Measurements from ENCODE around the gene C9orf78. TPM values are rescaled to one million over a fixed set of nuclear protein-coding genes. Genes with fewer than 3 reads are reported as not detected.

Gene C9orf78
- total and polyA plus RNA-seq, 9 of the 15 experiments (the other 6 are each of a cell fraction or from before 2014, with no cell fraction given): 94.6 to 266 (median 202) TPM

DNA sequence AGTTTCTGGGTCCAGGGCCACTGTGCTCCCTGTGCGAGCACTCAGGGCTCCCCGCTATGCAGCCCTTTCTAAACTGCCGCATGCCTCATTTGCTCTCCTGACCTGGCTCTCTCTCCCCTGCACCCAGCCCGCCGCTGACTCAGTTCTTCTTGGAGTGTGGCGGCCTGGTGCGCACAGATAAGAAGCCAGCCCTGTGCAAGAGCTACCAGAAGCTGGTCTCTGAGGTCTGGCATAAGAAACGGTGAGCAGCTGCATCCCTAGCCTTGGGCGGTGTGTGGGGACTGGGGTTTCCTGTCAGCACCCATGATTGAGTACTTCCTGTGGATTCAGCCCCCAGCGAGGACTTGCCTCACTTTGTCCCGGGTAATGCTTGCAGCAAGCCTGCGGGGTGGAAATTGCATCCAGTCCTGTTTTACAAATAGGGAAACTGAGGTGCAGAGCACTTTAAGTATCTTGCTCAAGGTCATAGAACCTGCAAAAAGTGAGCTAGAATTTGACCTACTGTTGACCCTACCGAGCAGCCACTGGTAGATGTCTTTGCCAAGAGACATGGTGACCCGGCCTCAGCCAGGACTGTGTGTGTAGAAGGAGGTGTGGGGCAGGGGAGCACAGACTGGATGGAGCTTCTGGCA, 28.1 kb upstream of the C9orf78 start (continued):
- TF ChIP-seq ZNF551 (CRISPR knock-in tag; IDR thresholded peaks at IDR 0.05) (no peak), MYC (IDR thresholded peaks at IDR 0.05; ENCODE audit: low read depth, low read length) (peak; percentile 95), MYC (CRISPR knock-in tag; IDR thresholded peaks at IDR 0.05; ENCODE audit: borderline replicate concordance, low read depth) (peak; percentile 75; the same call in 1 of the 2 replicates), GABPB1 (CRISPR knock-in tag; IDR thresholded peaks at IDR 0.05) (peak; percentile 91), NCOA6 (IDR thresholded peaks at IDR 0.05) (no peak), KDM5B (IDR thresholded peaks at IDR 0.05; ENCODE audit: insufficient replicate concordance, low read depth, low read length) (peak; percentile 59), PHTF2 (CRISPR knock-in tag; IDR thresholded peaks at IDR 0.05) (peak; percentile 48; the same call in 1 of the 2 replicates), KAT7 (CRISPR knock-in tag; IDR thresholded peaks at IDR 0.05; ENCODE audit: borderline replicate concordance) (peak; percentile 91; the same call in 1 of the 2 replicates), KLF6 (CRISPR knock-in tag; IDR thresholded peaks at IDR 0.05; ENCODE audit: borderline replicate concordance) (peak; percentile 76), ZSCAN29 (IDR thresholded peaks at IDR 0.05) (0 out of 2 replicates have a peak, but pooled peaks have one; percentile 68), KLF16 (IDR thresholded peaks at IDR 0.05) (peak; percentile 100), HLTF (IDR thresholded peaks at IDR 0.05) (peak; percentile 98), PML (IDR thresholded peaks at IDR 0.05; ENCODE audit: low read length) (peak; percentile 99), RCOR1 (IDR thresholded peaks at IDR 0.05; ENCODE audit: borderline replicate concordance in 1 of 2, low read depth in 2 of 2, low read length in 2 of 2) (peak; percentile 98 to 99), KAT8 (IDR thresholded peaks at IDR 0.05; ENCODE audit: low read depth) (no peak), TAF1 (IDR thresholded peaks at IDR 0.05; ENCODE audit: control insufficient read depth, extremely low read depth, insufficient read depth, low read length, severe bottlenecking) (peak; percentile 85), PYGO2 (tag; IDR thresholded peaks at IDR 0.05) (peak; percentile 90)
- TF ChIP-seq, protein P1, sequence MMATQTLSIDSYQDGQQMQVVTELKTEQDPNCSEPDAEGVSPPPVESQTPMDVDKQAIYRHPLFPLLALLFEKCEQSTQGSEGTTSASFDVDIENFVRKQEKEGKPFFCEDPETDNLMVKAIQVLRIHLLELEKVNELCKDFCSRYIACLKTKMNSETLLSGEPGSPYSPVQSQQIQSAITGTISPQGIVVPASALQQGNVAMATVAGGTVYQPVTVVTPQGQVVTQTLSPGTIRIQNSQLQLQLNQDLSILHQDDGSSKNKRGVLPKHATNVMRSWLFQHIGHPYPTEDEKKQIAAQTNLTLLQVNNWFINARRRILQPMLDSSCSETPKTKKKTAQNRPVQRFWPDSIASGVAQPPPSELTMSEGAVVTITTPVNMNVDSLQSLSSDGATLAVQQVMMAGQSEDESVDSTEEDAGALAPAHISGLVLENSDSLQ (IDR thresholded peaks at IDR 0.05): no peak
- TF ChIP-seq, protein P2, sequence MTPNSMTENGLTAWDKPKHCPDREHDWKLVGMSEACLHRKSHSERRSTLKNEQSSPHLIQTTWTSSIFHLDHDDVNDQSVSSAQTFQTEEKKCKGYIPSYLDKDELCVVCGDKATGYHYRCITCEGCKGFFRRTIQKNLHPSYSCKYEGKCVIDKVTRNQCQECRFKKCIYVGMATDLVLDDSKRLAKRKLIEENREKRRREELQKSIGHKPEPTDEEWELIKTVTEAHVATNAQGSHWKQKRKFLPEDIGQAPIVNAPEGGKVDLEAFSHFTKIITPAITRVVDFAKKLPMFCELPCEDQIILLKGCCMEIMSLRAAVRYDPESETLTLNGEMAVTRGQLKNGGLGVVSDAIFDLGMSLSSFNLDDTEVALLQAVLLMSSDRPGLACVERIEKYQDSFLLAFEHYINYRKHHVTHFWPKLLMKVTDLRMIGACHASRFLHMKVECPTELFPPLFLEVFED (CRISPR knock-in tag; conservative IDR thresholded peaks at IDR 0.05): peak; percentile 96
- TF ChIP-seq, protein P3, sequence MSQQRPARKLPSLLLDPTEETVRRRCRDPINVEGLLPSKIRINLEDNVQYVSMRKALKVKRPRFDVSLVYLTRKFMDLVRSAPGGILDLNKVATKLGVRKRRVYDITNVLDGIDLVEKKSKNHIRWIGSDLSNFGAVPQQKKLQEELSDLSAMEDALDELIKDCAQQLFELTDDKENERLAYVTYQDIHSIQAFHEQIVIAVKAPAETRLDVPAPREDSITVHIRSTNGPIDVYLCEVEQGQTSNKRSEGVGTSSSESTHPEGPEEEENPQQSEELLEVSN (IDR thresholded peaks at IDR 0.05; ENCODE audit: borderline replicate concordance in 1 of 2, extremely low read depth in 1 of 2, insufficient read depth in 1 of 2, insufficient read length in 1 of 2, low read depth in 1 of 2, low read length in 1 of 2, poor library complexity in 1 of 2, severe bottlenecking in 1 of 2): peak; percentile 33 to 61
- TF ChIP-seq, protein P4, sequence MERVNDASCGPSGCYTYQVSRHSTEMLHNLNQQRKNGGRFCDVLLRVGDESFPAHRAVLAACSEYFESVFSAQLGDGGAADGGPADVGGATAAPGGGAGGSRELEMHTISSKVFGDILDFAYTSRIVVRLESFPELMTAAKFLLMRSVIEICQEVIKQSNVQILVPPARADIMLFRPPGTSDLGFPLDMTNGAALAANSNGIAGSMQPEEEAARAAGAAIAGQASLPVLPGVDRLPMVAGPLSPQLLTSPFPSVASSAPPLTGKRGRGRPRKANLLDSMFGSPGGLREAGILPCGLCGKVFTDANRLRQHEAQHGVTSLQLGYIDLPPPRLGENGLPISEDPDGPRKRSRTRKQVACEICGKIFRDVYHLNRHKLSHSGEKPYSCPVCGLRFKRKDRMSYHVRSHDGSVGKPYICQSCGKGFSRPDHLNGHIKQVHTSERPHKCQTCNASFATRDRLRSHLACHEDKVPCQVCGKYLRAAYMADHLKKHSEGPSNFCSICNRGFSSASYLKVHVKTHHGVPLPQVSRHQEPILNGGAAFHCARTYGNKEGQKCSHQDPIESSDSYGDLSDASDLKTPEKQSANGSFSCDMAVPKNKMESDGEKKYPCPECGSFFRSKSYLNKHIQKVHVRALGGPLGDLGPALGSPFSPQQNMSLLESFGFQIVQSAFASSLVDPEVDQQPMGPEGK (CRISPR knock-in tag; IDR thresholded peaks at IDR 0.05; ENCODE audit: borderline replicate concordance): peak; percentile 72; the same call in 1 of the 2 replicates
